GM19099 (cell line): ENCODE measurements around the gene STPG4.

ENCODE experiments used
- POLR2A ChIP-seq: IDR thresholded peaks from 3 replicates; pipeline ENCODE4 v1.6.1; 2011; ENCODE audit warnings: low read depth; ENCODE audit not compliant: insufficient read length; ENCODE audit errors: extremely low read depth

Gene STPG4

GRCh38 chr2:47072018-47072691 is 83.0 kb downstream of the STPG4 start:
- TF ChIP-seq POLR2A: no peak

DNA sequence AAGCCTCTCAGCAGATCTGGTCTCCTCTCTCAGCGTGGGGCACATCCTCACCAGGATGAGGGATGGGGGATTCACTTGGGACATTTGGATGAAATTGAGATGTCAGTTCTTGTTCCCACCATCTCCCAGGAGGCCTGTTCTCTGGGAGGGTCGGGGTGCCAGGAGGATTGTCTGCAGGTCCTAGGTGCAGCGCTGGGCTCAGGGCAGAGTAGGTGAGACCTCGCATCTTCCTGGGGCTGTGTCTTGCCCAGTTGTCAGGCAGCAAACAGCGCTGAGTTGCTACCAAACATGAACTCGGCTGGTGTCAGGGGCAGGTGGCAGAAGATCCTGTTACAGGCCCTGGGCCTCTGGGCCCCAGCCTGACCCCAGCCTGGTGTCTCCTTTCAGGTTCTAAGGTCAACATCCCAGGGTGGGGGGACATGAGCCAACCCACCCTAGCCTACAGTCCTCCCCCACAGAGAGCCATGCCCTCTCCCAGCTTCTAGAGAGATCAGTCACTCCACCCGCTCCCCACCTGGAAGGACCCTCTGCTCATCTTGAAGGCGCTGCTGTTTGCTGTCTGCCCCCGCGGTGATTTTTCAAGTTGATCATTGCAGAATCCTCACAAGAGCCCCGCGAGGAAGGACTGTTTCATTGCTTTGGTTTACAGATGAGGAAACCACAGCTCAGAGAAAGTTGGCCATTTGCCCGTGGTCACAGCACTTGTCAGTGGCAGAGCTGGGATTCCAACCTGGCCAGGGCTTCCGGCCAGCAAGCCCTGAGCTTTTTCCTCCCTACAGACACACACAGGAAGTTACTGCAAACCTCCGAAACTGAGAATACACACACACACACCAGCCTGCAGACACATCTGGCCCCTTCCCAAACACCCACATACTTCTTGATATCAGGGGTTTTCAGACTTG is 83.9 kb downstream of the STPG4 start:
- no peak for TF ChIP-seq POLR2A

- no peak for TF ChIP-seq POLR2A
These were observed 84.8 kb downstream of the STPG4 start for GRCh38 chr2:47070155-47070919.

GRCh38 chr2:47069628-47070154 is 85.4 kb downstream of the STPG4 start:
- no peak for TF ChIP-seq POLR2A

DNA sequence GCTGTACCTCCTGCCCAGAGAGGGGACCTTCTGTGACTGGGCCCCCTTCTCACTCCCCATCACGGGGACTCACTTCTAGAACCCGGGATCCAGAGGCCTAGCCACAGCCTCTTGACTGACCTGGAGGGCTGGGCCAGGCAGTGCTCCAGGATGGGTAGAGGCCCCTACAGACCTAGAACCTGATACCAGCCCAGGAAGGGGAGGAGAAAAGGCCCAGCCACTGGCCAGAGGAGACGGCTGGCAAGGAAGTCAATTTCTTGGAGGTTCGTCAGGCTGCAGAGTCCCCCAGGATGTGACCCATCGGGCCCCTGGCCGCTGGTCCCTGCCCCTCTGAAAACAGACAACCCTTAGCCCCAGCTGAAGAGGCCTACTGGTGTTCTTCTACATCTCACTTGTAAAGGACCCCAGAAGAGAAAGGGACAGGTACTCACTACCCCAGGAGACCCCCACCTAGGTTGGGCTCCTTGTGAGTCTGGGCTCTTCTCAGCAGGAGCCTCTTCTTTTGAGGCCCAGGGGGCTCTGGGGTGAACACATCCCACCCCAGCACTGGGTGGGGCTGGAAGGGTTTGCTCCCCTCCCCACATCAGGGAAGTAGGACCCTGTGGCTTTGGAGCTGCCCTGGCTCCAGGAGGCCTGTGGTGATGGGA is 86.0 kb downstream of the STPG4 start:
- no peak for TF ChIP-seq POLR2A

GRCh38 chr2:47067788-47068407 is 87.2 kb downstream of the STPG4 start:
- TF ChIP-seq POLR2A: no peak

- TF ChIP-seq POLR2A: no peak
These were observed 89.2 kb downstream of the STPG4 start for GRCh38 chr2:47065771-47066380.

GRCh38 chr2:47065343-47065742 is 89.8 kb downstream of the STPG4 start:
- no peak for TF ChIP-seq POLR2A

- TF ChIP-seq POLR2A: no peak
These were observed 91.0 kb downstream of the STPG4 start for GRCh38 chr2:47064106-47064505.

DNA sequence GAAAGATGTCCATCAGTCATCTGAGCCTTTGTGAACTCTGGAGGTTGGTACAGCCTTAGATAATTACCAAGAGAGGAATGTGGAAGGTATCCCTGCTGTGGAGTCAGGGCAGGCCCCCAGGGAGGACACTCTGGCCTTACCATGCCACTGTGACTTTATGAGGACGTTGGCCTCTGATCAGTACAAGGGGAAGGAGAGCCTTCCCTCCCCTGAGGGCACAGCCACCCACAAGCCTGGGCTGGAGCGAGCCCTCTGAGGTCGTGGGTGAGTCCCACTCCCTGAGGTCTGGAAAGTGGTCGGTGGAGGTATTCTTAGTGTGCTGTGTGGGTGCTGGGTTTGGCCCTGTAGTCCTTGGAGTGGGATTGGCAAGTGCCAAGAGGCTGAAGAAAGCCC is 91.6 kb downstream of the STPG4 start:
- no peak for TF ChIP-seq POLR2A

DNA sequence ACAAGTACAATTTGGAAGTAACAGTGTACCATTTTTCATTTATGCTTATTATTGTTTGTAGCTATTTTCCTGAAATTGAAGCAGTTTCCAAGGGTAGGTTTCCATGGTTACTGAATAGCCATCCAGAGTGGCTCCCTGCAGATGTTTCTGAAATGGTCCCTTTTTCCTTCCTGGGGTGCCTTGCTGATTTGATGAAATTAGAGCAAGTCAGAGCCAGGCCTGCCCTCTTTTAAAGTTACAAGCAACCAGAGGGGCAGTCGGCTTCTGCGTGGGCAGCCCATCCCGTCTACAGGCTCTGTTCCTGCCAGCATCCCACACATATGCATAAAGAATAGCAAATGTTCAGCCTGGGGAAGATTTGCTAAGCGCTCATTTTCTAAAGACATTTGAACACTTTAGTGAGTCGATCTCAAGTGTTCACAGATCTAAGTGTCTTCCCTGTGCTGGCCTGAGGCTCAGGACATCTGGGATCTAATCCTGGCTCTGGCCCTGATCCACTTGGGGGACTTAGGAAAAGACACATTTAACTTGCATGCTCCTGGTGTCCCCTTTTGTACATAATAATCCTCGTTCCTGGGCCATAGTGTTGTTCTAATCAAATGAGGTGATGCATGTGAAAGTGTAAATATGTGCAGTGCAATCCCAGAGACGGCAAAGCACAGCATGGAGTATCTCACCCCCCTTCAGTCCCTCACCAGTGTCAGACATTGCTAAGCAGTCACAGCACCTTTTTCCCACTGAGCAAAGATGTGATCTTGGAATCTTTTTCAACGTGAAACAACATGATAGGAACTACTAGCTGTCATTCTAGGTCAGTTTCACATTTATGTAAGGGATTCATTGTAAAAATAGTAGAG is 92.2 kb downstream of the STPG4 start:
- TF ChIP-seq POLR2A: no peak

GRCh38 chr2:47061944-47062678 is 93.0 kb downstream of the STPG4 start:
- no peak for TF ChIP-seq POLR2A

GRCh38 chr2:47060652-47061170 is 94.4 kb downstream of the STPG4 start:
- TF ChIP-seq POLR2A: no peak
